Measurements from ENCODE around the gene PARD3. TPM values are rescaled to one million over a fixed set of nuclear protein-coding genes. Genes with fewer than 3 reads are reported as not detected.
"Not testable (repeated sequence)": the region's sequence is repeated elsewhere in the genome, so short reads cannot be mapped to it uniquely, and the experiment has no call there.

The PARD3 gene
- total and polyA plus RNA-seq, 8 donors: 25.6 to 54.5 (median 47.8) TPM

DNA sequence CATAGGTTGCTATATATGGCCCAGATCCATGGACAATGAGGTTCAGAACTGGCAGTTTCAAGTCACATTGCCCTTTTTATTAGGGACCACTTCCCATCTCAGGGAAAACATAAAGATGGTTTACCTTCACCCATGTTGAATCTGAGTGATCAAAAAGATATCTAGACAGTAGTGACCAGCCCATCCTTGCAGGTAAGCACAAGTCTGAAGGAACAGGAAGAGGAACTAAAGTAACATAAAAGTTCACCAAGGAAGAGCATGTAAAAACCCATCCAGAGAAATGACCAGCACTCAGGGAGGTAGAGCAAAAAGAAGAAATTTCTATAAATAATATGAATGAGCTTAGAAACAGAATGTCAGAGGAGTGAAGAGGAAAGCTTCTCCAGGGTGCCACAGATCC lies 382.5 kb downstream of the PARD3 start:
- no peaks in the 10 kb centered on the region for H3K9me3 ChIP-seq
- H3K4me3 ChIP-seq: no peak overlapping the region
- H3K27ac ChIP-seq: no peak overlapping the region
- intact Hi-C loops (cut with DNase I): no loop called here
- H3K36me3 ChIP-seq: no peaks in the 10 kb centered on the region
- no peak for DNase-seq
- TF ChIP-seq, protein P1, sequence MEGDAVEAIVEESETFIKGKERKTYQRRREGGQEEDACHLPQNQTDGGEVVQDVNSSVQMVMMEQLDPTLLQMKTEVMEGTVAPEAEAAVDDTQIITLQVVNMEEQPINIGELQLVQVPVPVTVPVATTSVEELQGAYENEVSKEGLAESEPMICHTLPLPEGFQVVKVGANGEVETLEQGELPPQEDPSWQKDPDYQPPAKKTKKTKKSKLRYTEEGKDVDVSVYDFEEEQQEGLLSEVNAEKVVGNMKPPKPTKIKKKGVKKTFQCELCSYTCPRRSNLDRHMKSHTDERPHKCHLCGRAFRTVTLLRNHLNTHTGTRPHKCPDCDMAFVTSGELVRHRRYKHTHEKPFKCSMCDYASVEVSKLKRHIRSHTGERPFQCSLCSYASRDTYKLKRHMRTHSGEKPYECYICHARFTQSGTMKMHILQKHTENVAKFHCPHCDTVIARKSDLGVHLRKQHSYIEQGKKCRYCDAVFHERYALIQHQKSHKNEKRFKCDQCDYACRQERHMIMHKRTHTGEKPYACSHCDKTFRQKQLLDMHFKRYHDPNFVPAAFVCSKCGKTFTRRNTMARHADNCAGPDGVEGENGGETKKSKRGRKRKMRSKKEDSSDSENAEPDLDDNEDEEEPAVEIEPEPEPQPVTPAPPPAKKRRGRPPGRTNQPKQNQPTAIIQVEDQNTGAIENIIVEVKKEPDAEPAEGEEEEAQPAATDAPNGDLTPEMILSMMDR (IDR thresholded peaks at IDR 0.05): no peak
- H3K27me3 ChIP-seq: no peaks in the 10 kb centered on the region
- ATAC-seq: no peak
- peaks cover 0 to 4% of the 10 kb centered on the region in 2 donors for H3K4me1 ChIP-seq

GRCh38 chr10:34430685-34431084 lies 384.4 kb downstream of the PARD3 start:
- no peak for ATAC-seq
- H3K4me3 ChIP-seq: no peak overlapping the region
- TF ChIP-seq, protein P1 (IDR thresholded peaks at IDR 0.05): no peak
- H3K9me3 ChIP-seq: no peaks in the 10 kb centered on the region
- H3K27ac ChIP-seq: no peak overlapping the region
- no peaks in the 10 kb centered on the region for H3K27me3 ChIP-seq
- H3K4me1 ChIP-seq: peaks cover 0 to 4% of the 10 kb centered on the region in 2 donors
- H3K36me3 ChIP-seq: no peaks in the 10 kb centered on the region
- intact Hi-C loops (cut with DNase I): no loop called here
- DNase-seq: no peak

GRCh38 chr10:34428501-34428900 lies 386.6 kb downstream of the PARD3 start:
- no peak for DNase-seq
- Histone ChIP-seq H3K9me3 (no peaks in the 10 kb centered on the region), H3K4me3 (no peak overlapping the region), H3K4me1 (peaks cover 0 to 4% of the 10 kb centered on the region in 2 donors), H3K36me3 (no peaks in the 10 kb centered on the region), H3K27ac (no peak overlapping the region), H3K27me3 (no peaks in the 10 kb centered on the region)
- TF ChIP-seq, protein P1 (IDR thresholded peaks at IDR 0.05): no peak
- intact Hi-C loops (cut with DNase I): no loop called here
- no peak for ATAC-seq

DNA sequence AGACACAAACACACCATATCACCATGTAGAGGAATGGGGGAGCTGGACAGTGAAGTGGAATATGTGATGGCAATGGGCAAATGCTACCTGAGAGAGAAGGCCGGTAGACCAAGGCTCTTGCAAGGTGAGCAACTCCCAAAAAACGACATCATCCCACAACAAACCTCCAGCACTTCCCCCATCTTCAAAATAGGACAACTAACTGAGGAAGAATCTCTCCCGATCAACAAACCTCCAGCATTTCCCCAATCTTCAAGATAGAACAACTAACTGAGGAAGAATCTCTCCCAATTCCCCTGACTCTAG lies 387.2 kb downstream of the PARD3 start:
- no peak overlapping the region for H3K27ac ChIP-seq
- no peaks in the 10 kb centered on the region for H3K9me3 ChIP-seq
- H3K36me3 ChIP-seq: no peaks in the 10 kb centered on the region
- no peak for ATAC-seq
- DNase-seq: no peak
- intact Hi-C loops (cut with DNase I): no loop called here
- no peaks in the 10 kb centered on the region for H3K27me3 ChIP-seq
- no peak overlapping the region for H3K4me3 ChIP-seq
- TF ChIP-seq, protein P1 (IDR thresholded peaks at IDR 0.05): no peak
- H3K4me1 ChIP-seq: peaks cover 0 to 4% of the 10 kb centered on the region in 2 donors

DNA sequence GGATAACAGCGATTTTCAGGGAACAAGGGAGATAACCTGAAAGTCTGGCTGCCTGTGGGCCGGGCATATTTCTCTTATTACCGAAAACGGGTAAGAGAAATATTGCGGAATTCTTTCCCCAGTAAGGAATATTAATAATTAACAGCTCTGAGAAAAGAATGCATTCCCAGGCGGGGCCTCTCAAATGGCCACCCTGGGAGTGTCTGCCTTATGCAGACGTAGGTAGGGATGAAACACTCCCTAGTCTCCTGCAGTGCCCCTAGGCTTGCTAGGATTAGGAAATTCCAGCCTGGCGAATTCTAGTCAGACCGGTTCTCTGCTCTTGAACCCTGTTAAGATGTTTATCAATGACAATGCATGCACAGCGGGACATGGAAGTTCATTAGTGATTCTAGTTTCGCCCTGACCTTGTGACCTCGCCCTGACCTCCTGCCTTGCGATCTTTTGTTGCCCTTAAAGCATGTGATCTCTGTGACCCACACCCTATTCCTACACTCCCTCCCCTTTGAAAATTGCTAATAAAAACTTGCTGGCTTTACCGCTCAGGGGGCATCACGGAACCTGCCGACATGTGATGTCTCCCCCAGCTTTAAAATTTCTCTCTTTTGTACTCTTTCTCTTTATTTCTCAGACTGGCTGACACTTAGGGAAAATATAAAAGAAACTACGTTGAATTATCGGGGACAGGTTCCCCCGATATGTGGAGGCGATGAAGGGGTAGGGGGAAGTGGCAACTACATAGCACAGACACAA lies 387.8 kb downstream of the PARD3 start:
- DNase-seq: peak in 1 of 4 donors; percentile 59
- intact Hi-C loops (cut with DNase I); H3K27ac ChIP-seq: not testable (repeated sequence)

GRCh38 chr10:34426538-34427157 lies 388.4 kb downstream of the PARD3 start:
- H3K27me3 ChIP-seq; ATAC-seq; H3K36me3 ChIP-seq; H3K4me1 ChIP-seq; intact Hi-C loops (cut with DNase I); H3K27ac ChIP-seq; H3K9me3 ChIP-seq; DNase-seq; H3K4me3 ChIP-seq: not testable (repeated sequence)

More for the DNA sequence above, 387.8 kb downstream of the PARD3 start:
- peak; percentile 37 for ATAC-seq
- not testable (repeated sequence) for H3K4me1 ChIP-seq, H3K27me3 ChIP-seq, H3K36me3 ChIP-seq, H3K9me3 ChIP-seq, H3K4me3 ChIP-seq
